HepG2 (cell line): ENCODE data around the gene KBTBD13. TPM values are rescaled to one million over a fixed set of nuclear protein-coding genes. Genes with fewer than 3 reads are reported as not detected.

Experiments used
- ARID3A ChIP-seq: IDR thresholded peaks from 2 replicates; pipeline ENCODE4 v1.6.1; 2012; ENCODE audit warnings: low read depth, low read length, improper control_type of control experiment
- E2F2 ChIP-seq: sonication (generic); formaldehyde crosslinking; IDR thresholded peaks from 2 replicates; pipeline ENCODE4 v1.4.0; 2020; ENCODE audit warnings: missing genetic modification reagents, borderline replicate concordance
- MTA3 ChIP-seq: sonication (generic); formaldehyde crosslinking; IDR thresholded peaks from 2 replicates; pipeline ENCODE4 v1.4.0; 2020; ENCODE audit warnings: missing genetic modification reagents
- NFYB ChIP-seq: sonication (generic); formaldehyde crosslinking; IDR thresholded peaks from 2 replicates; pipeline ENCODE4 v1.4.0; 2020; ENCODE audit warnings: missing genetic modification reagents
- PHF21A ChIP-seq: sonication (generic); formaldehyde crosslinking; IDR thresholded peaks from 2 replicates; pipeline ENCODE4 v1.5.0; 2020; ENCODE audit warnings: mild to moderate bottlenecking, missing genetic modification reagents
- RNF2 ChIP-seq: fragments of 450-650 bp; conservative IDR thresholded peaks from 2 replicates; pipeline ENCODE4 v1.6.1; 2016; ENCODE audit warnings: low read depth
- SATB2 ChIP-seq: sonication (generic); formaldehyde crosslinking; IDR thresholded peaks from 2 replicates; pipeline ENCODE4 v1.5.0; 2020; ENCODE audit warnings: missing genetic modification reagents
- TBX2 ChIP-seq: sonication (generic); formaldehyde crosslinking; IDR thresholded peaks from 2 replicates; pipeline ENCODE4 v1.5.0; 2020; ENCODE audit warnings: missing genetic modification reagents, mild to moderate bottlenecking, borderline replicate concordance
- ZNF382 ChIP-seq: sonication (generic); formaldehyde crosslinking; IDR thresholded peaks from 2 replicates; pipeline ENCODE4 v1.5.0; 2020; ENCODE audit warnings: missing genetic modification reagents, mild to moderate bottlenecking, borderline replicate concordance
- ZNF646 ChIP-seq: sonication (generic); formaldehyde crosslinking; IDR thresholded peaks from 2 replicates; pipeline ENCODE4 v1.9.0; 2021; ENCODE audit warnings: mild to moderate bottlenecking, missing genetic modification reagents
- ZNF672 ChIP-seq: sonication (generic); formaldehyde crosslinking; IDR thresholded peaks from 2 replicates; pipeline ENCODE4 v1.8.1; 2022; ENCODE audit warnings: missing genetic modification reagents
- polyA plus RNA-seq, 8 experiments: library from polyadenylated mRNA; depleted of rRNA in 3 of 8; stranded (reverse) in 7 of 8; unstranded in 1 of 8; fragments of >200 nt; fragmentation: Illumina TruSeq in 4 of 8; extraction: Trizol in 4 of 8; gene quantifications; 2 replicates each; pipeline versions ENCODE4 v1.2.1 to v1.2.3, GENCODE V29; 2011 to 2016; ENCODE audit warnings: low read depth in 4 of 8, missing spikeins in 1 of 8, mixed read lengths in 1 of 8; ENCODE audit not compliant: insufficient read depth in 1 of 8
- total RNA-seq, 5 experiments: library from RNA; depleted of rRNA; stranded (reverse); fragments of >200 nt; fragmentation: Illumina TruSeq; extraction: Trizol; gene quantifications; 2 replicates each; pipeline ENCODE4 v1.2.3, GENCODE V29; 2016; ENCODE audit warnings: low read depth in 1 of 5

KBTBD13 gene
- total and polyA plus RNA-seq, 2 of the 13 experiments (the other 11 are each of a cell fraction or from before 2014, with no cell fraction given): not detected

- TF ChIP-seq PHF21A (CRISPR knock-in tag) (0 out of 2 replicates have a peak, but pooled peaks have one; percentile 37), ZNF672 (CRISPR knock-in tag) (no peak), RNF2 (no peak), NFYB (CRISPR knock-in tag) (no peak), TBX2 (no peak), SATB2 (CRISPR knock-in tag) (no peak), E2F2 (no peak), ARID3A (no peak), ZNF382 (no peak), MTA3 (CRISPR knock-in tag) (no peak), ZNF646 (0 out of 2 replicates have a peak, but pooled peaks have one; percentile 48)
Observed at GRCh38 chr15:65088643-65089021, 12.1 kb downstream of the KBTBD13 start (continued).
